Activated T-helper 17 cell treated with anti-CD3 and anti-CD28 coated beads, Interleukin-2, amount 50 U/mL, for 72 hours (primary cell): ENCODE results near the gene PNPLA7. TPM values are rescaled to one million over a fixed set of nuclear protein-coding genes. Genes with fewer than 3 reads are reported as not detected.

Experiments used
- ATAC-seq: fragments of 150-1000 bp; cut with Tn5 transposase; replicated peaks from 2 replicates; pipeline ENCODE4 v1.10.0; 2021; ENCODE audit warnings: mild to moderate bottlenecking, moderate library complexity
- H3K27ac Mint-ChIP-seq: one replicate; pipeline ENCODE4 v1.8.0; 2022; ENCODE audit warnings: mixed read lengths
- H3K27me3 Mint-ChIP-seq: one replicate; pipeline ENCODE4 v1.8.0; 2022; ENCODE audit warnings: mixed read lengths
- H3K36me3 Mint-ChIP-seq: one replicate; pipeline ENCODE4 v1.8.0; 2022; ENCODE audit warnings: low read depth, mild to moderate bottlenecking, mixed read lengths
- H3K4me1 Mint-ChIP-seq: one replicate; pipeline ENCODE4 v1.8.0; 2022; ENCODE audit warnings: mixed read lengths
- H3K4me3 Mint-ChIP-seq: one replicate; pipeline ENCODE4 v1.8.0; 2022; ENCODE audit warnings: mild to moderate bottlenecking, mixed read lengths
- H3K9me3 Mint-ChIP-seq: one replicate; pipeline ENCODE4 v1.8.0; 2022; ENCODE audit warnings: mixed read lengths
- total RNA-seq, 2 donors: library from RNA; stranded (reverse); gene quantifications; one replicate each; pipeline ENCODE4 v1.2.3, GENCODE V29; 2022

PNPLA7 gene
- total RNA-seq, 2 donors from 2014 or later = 2.9 to 5.1 TPM

DNA sequence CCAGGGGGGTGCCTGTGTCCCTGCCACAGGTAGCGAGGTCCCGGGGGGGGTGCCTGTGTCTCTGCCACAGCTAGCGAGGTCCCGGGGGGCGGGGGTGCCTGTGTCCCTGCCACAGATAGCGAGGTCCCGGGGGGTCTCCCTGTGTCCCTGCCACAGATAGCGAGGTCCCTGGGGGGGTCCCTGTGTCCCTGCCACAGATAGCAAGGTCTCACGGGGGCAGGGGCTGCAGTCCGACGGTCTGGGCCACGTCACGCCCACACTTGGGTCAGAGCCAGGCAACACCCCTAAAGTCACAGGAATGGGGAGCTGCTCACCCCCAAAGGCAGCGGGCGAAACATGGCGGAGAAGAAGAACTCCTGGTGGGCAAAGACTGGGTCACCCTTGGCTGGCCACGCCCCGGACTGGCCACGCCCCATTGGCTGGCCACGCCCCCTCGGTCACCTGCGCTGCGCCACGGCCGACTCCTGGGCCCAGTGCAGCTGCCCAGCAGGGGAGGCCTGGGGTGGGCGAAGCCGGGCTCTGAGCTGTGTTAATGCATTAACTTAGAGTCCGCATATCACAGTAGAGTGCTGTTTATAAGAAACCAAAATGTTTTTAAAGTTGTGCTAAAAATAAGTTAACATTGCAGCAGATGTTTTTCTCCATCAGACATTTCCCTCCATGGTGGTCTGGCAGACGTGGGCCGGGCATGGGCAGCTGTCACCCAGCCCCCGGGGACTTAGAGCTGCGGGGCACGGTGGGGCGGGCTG is 120.1 kb downstream of the PNPLA7 start:
- H3K27me3 Mint-ChIP-seq = no peaks in the 10 kb centered on the region
- H3K9me3 Mint-ChIP-seq = no peaks in the 10 kb centered on the region
- no peaks in the 10 kb centered on the region for H3K4me1 Mint-ChIP-seq
- H3K36me3 Mint-ChIP-seq = no peaks in the 10 kb centered on the region
- no peak for ATAC-seq
- no peak overlapping the region for H3K4me3 Mint-ChIP-seq
- H3K27ac Mint-ChIP-seq = no peak overlapping the region

- no peaks in the 10 kb centered on the region for H3K36me3 Mint-ChIP-seq
- ATAC-seq = no peak
- no peaks in the 10 kb centered on the region for H3K27me3 Mint-ChIP-seq
- H3K4me3 Mint-ChIP-seq = no peak overlapping the region
- H3K9me3 Mint-ChIP-seq = no peaks in the 10 kb centered on the region
- no peak overlapping the region for H3K27ac Mint-ChIP-seq
- H3K4me1 Mint-ChIP-seq = no peaks in the 10 kb centered on the region
Observed at GRCh38 chr9:137429546-137429890, 120.7 kb downstream of the PNPLA7 start.

DNA sequence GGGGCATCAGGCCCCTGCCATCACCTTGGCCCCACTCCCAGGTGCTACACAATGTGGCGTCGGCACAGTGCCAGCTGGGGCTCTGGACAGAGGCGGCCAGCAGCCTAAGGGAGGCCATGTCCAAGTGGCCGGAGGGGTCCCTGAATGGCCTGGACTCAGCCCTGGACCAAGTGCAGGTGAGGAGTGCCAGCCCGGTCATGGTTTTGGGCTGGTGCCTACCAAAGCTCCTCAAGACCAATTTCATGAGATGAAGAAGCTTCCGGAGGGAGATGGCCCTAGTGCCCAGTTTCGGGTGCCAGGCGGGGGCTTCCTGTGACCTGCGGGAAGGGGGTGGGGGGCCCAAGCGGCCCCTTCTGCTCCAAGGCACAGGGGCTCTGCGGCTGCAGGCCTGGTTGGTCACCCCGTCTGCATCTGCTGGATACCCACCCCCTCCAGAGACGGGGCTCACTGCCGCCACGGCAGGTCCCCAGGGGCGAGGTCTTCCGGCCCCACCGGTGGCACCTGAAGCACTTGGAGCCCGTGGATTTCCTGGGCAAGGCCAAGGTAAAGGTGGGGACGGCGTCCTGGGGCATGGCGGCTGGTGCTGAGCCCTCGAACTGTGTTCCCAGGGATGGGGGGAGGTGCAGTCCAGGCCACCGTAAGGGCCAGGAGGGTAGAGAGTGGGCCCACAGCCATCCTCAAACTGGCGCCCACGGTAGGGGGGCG is 121.2 kb downstream of the PNPLA7 start:
- no peaks in the 10 kb centered on the region for H3K9me3 Mint-ChIP-seq
- no peak overlapping the region for H3K27ac Mint-ChIP-seq
- no peaks in the 10 kb centered on the region for H3K36me3 Mint-ChIP-seq
- no peak for ATAC-seq
- H3K4me1 Mint-ChIP-seq = no peaks in the 10 kb centered on the region
- no peaks in the 10 kb centered on the region for H3K27me3 Mint-ChIP-seq
- H3K4me3 Mint-ChIP-seq = no peak overlapping the region

- Mint-ChIP-seq H3K4me1 (no peaks in the 10 kb centered on the region), H3K27me3 (no peaks in the 10 kb centered on the region), H3K4me3 (no peak overlapping the region), H3K36me3 (no peaks in the 10 kb centered on the region), H3K9me3 (no peaks in the 10 kb centered on the region), H3K27ac (no peak overlapping the region)
- no peak for ATAC-seq
Observed at GRCh38 chr9:137428311-137428630, 121.9 kb downstream of the PNPLA7 start.

- Mint-ChIP-seq H3K27me3 (no peaks in the 10 kb centered on the region), H3K4me3 (no peak overlapping the region)
- ATAC-seq = no peak
Observed at GRCh38 chr9:137427454-137428310, 122.5 kb downstream of the PNPLA7 start.

DNA sequence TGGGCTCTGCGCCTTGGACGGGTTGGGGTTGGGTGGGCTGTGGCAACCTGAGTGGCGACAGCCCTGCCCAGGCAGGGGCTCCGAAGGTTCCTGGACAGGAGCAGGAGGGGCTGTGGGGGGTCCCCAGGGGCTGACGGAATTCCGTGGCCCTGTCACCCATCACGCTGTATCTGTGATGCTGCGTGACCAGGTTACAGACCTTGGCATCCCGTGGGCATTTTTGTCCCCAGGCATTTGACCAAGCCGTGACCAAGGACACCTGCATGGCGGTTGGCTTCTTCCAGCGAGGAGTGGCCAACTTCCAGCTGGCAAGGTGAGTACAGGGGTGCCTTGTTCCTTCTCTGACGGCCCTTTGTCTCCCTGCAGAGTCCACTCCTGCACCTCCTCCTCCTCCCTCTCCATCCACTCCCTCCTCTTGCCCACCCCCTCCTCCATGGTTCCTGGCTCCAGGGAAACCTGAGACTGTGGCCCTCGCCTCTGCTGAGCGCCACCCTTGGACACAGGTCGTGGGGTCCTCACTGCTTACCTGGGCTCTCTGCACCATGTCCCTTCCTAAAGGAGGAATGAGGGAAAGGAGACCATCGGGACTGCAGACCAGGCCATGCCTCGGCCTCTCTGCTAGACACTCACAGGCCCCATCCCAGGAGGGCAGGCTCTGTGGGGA is 124.1 kb downstream of the PNPLA7 start:
- ATAC-seq = no peak
- Mint-ChIP-seq H3K4me3 (no peak overlapping the region), H3K4me1 (no peaks in the 10 kb centered on the region), H3K27me3 (no peaks in the 10 kb centered on the region), H3K9me3 (no peaks in the 10 kb centered on the region), H3K27ac (no peak overlapping the region), H3K36me3 (no peaks in the 10 kb centered on the region)

More at GRCh38 chr9:137427454-137428310, 122.5 kb downstream of the PNPLA7 start:
- no peaks in the 10 kb centered on the region for H3K36me3 Mint-ChIP-seq
- H3K4me1 Mint-ChIP-seq = no peaks in the 10 kb centered on the region
- no peaks in the 10 kb centered on the region for H3K9me3 Mint-ChIP-seq
- no peak overlapping the region for H3K27ac Mint-ChIP-seq

DNA sequence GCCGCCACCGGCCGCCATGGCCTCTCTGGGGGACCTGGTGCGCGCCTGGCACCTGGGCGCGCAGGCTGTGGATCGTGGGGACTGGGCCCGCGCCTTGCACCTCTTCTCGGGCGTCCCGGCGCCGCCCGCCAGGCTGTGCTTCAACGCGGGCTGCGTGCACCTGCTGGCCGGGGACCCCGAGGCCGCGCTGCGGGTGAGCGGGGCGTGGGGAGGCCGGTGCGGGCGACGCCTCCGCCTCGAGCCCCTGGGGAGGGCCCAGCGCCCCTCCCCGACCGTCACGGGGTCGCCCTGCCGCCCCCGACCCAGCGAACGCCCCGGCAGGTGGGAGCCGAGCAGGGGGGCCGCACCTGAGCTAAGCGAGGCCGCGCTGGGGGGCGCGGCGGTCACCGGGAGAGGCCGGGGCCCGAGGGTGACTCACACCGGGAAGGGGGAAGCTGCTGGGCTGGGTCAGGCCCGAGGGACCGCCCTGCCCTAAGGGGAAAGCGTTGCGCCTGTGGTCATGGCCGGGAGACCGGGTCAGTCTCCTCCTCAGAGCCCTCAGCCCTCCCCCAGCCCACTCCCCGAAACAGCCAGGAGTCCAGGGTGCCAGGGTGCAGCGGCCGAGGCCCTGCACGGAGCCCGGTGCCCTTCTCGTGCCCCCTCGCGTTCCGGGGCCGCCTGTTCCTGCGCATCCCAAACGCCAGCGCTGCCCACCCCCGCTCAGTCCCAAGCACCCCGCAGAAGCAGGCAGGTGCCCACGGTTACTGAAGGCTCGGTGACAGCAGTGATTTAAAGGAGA is 126.5 kb downstream of the PNPLA7 start:
- H3K36me3 Mint-ChIP-seq = no peaks in the 10 kb centered on the region
- H3K4me1 Mint-ChIP-seq = no peaks in the 10 kb centered on the region
- H3K27me3 Mint-ChIP-seq = no peaks in the 10 kb centered on the region
- H3K9me3 Mint-ChIP-seq = no peaks in the 10 kb centered on the region
- peak overlapping the region; percentile 49 for H3K4me3 Mint-ChIP-seq
- no peak overlapping the region for H3K27ac Mint-ChIP-seq
- peak; percentile 46 for ATAC-seq

- no peaks in the 10 kb centered on the region for H3K36me3 Mint-ChIP-seq
- no peaks in the 10 kb centered on the region for H3K9me3 Mint-ChIP-seq
- H3K4me3 Mint-ChIP-seq = peak within 1 kb of the TSS; percentile 85
- no peaks in the 10 kb centered on the region for H3K4me1 Mint-ChIP-seq
- H3K27ac Mint-ChIP-seq = peak within 1 kb of the TSS; percentile 79
- no peaks in the 10 kb centered on the region for H3K27me3 Mint-ChIP-seq
- peak; percentile 90 for ATAC-seq
Observed at GRCh38 chr9:137422604-137423513, 127.3 kb downstream of the PNPLA7 start, which contains the start of the genes EXD3 and NOXA1. EXD3 (minus strand) TSS chr9:137423162; CDS start chr9:137395357, 27,805 bp downstream. NOXA1 (plus strand) TSS chr9:137423393; CDS start chr9:137423530, 137 bp downstream.

GRCh38 chr9:137421838-137422603 is 128.2 kb downstream of the PNPLA7 start:
- ATAC-seq = no peak
- no peaks in the 10 kb centered on the region for H3K36me3 Mint-ChIP-seq
- H3K4me1 Mint-ChIP-seq = no peaks in the 10 kb centered on the region
- no peaks in the 10 kb centered on the region for H3K9me3 Mint-ChIP-seq
- H3K27me3 Mint-ChIP-seq = no peaks in the 10 kb centered on the region
- peak overlapping the region; percentile 85 for H3K4me3 Mint-ChIP-seq
- peak overlapping the region; percentile 79 for H3K27ac Mint-ChIP-seq

GRCh38 chr9:137417161-137418021 is 132.8 kb downstream of the PNPLA7 start:
- Mint-ChIP-seq H3K9me3 (no peaks in the 10 kb centered on the region), H3K4me1 (no peaks in the 10 kb centered on the region), H3K4me3 (peak overlapping the region; percentile 19), H3K36me3 (no peaks in the 10 kb centered on the region), H3K27ac (no peak overlapping the region), H3K27me3 (no peaks in the 10 kb centered on the region)
- ATAC-seq = peak; percentile 55

- no peak overlapping the region for H3K27ac Mint-ChIP-seq
- no peak for ATAC-seq
- no peaks in the 10 kb centered on the region for H3K4me1 Mint-ChIP-seq
- no peaks in the 10 kb centered on the region for H3K27me3 Mint-ChIP-seq
- no peaks in the 10 kb centered on the region for H3K9me3 Mint-ChIP-seq
- no peaks in the 10 kb centered on the region for H3K36me3 Mint-ChIP-seq
- H3K4me3 Mint-ChIP-seq = no peak overlapping the region
Observed at GRCh38 chr9:137416563-137417151, 133.5 kb downstream of the PNPLA7 start.
